Mucosa of descending colon (tissue), 3 donors: ENCODE results near the gene CD300LG. TPM values are rescaled to one million over a fixed set of nuclear protein-coding genes. Genes with fewer than 3 reads are reported as not detected.

ENCODE experiments used
- ATAC-seq: fragments of 200-7000 bp; cut with Tn5 transposase; one replicate; pipeline ENCODE4 v1.9.1; 2020; ENCODE audit warnings: mild to moderate bottlenecking, moderate library complexity
- DNase-seq, 3 donors: peaks; one replicate each; pipeline ENCODE4 v3.0.0-alpha.2; 2020
- H3K36me3 ChIP-seq: fragments of 200-600 bp; one replicate; pipeline ENCODE4 v1.8.0; 2021; ENCODE audit warnings: low read depth, mild to moderate bottlenecking
- H3K4me1 ChIP-seq: fragments of 200-600 bp; one replicate; pipeline ENCODE4 v1.8.0; 2021; ENCODE audit warnings: low read depth, mild to moderate bottlenecking
- H3K4me3 ChIP-seq: fragments of 200-600 bp; one replicate; pipeline ENCODE4 v1.8.0; 2021; ENCODE audit warnings: mild to moderate bottlenecking
- H3K9me3 ChIP-seq: fragments of 200-600 bp; one replicate; pipeline ENCODE4 v1.8.0; 2021; ENCODE audit warnings: mild to moderate bottlenecking
- CTCF ChIP-seq: fragments of 200-600 bp; IDR thresholded peaks from one replicate; pipeline ENCODE4 v1.8.0; 2022; ENCODE audit warnings: antibody characterized with exemption, mild to moderate bottlenecking
- intact Hi-C, 2 donors: fragments of 100-400 bp; cut with DNase I in 1 of 2; cut with micrococcal nuclease in 1 of 2; formaldehyde crosslinking; loops; one replicate each; pipeline versions ENCODE4 v1.11.0 to v1.11.1; 2022; cut with DNase I, micrococcal nuclease
- total RNA-seq, 3 donors: library from RNA; stranded (reverse); fragmentation: NEBNext Ultra II Directional in 2 of 3; extraction: Animal tissue kit (Norgen Biotek cat#: 25700) in 2 of 3; gene quantifications; one replicate each; pipeline versions ENCODE4 v1.2.1 to v1.2.4, GENCODE V29; 2021 to 2023
- donor health status: DM: no; HTN: no; CAD: no; lungs with moderate emphysema.
- donor health status: DM: no; HTN: no; CAD: no.
- donor health status: DM: no; HTN: yes; CAD: no.

The CD300LG gene
- total RNA-seq, 3 donors from 2014 or later, result 1.3 TPM; not detected in 2

- Histone ChIP-seq H3K4me3 (no peak overlapping the region), H3K4me1 (peaks cover 5% of the 10 kb centered on the region), H3K36me3 (no peaks in the 10 kb centered on the region), H3K9me3 (no peaks in the 10 kb centered on the region)
- intact Hi-C loops, result no loop called here
- TF ChIP-seq CTCF, result no peak
- DNase-seq, result no peak
- ATAC-seq, result no peak
Observed at GRCh38 chr17:43901861-43902589, 55.0 kb downstream of the CD300LG start.

- Histone ChIP-seq H3K9me3 (no peaks in the 10 kb centered on the region), H3K36me3 (no peaks in the 10 kb centered on the region), H3K4me1 (peaks cover 9% of the 10 kb centered on the region), H3K4me3 (no peak overlapping the region)
- no peak for TF ChIP-seq CTCF
- no peak for DNase-seq
- no peak for ATAC-seq
- intact Hi-C loops, result no loop called here
Observed at GRCh38 chr17:43905400-43905984, 58.5 kb downstream of the CD300LG start.

- TF ChIP-seq CTCF, result no peak
- no peaks in the 10 kb centered on the region for H3K36me3 ChIP-seq
- H3K4me1 ChIP-seq, result peaks cover 9% of the 10 kb centered on the region
- peak; percentile 45 for ATAC-seq
- intact Hi-C loops, result no loop called here
- H3K4me3 ChIP-seq, result no peak overlapping the region
- H3K9me3 ChIP-seq, result no peaks in the 10 kb centered on the region
- DNase-seq, result peak; percentile 51 to 74 (median 53)
Observed at GRCh38 chr17:43905985-43906852, 59.2 kb downstream of the CD300LG start.

- no peak for DNase-seq
- intact Hi-C loops, result no loop called here
Observed at GRCh38 chr17:43906951-43907424, 60.0 kb downstream of the CD300LG start.

More at GRCh38 chr17:43906951-43907424, 60.0 kb downstream of the CD300LG start:
- H3K36me3 ChIP-seq, result no peaks in the 10 kb centered on the region
- H3K4me3 ChIP-seq, result no peak overlapping the region
- H3K4me1 ChIP-seq, result peaks cover 9% of the 10 kb centered on the region
- no peaks in the 10 kb centered on the region for H3K9me3 ChIP-seq
- no peak for ATAC-seq
- no peak for TF ChIP-seq CTCF
